Activated CD4-positive, alpha-beta T cell treated with anti-CD3 and anti-CD28 coated beads, Interleukin-2, amount 50 U/mL, for 4 hours (primary cell): ENCODE data around the gene CPOX.
A peak's percentile ranks its signal among the peaks of the same experiment; 100 is the strongest.
"Not testable (repeated sequence)": the region's sequence is repeated elsewhere in the genome, so short reads cannot be mapped to it uniquely, and the experiment has no call there.

Source experiments
- DNase-seq, 2 experiments: peaks; one replicate each; pipeline ENCODE4 v3.0.0-alpha.2; 2020

The CPOX gene

DNA sequence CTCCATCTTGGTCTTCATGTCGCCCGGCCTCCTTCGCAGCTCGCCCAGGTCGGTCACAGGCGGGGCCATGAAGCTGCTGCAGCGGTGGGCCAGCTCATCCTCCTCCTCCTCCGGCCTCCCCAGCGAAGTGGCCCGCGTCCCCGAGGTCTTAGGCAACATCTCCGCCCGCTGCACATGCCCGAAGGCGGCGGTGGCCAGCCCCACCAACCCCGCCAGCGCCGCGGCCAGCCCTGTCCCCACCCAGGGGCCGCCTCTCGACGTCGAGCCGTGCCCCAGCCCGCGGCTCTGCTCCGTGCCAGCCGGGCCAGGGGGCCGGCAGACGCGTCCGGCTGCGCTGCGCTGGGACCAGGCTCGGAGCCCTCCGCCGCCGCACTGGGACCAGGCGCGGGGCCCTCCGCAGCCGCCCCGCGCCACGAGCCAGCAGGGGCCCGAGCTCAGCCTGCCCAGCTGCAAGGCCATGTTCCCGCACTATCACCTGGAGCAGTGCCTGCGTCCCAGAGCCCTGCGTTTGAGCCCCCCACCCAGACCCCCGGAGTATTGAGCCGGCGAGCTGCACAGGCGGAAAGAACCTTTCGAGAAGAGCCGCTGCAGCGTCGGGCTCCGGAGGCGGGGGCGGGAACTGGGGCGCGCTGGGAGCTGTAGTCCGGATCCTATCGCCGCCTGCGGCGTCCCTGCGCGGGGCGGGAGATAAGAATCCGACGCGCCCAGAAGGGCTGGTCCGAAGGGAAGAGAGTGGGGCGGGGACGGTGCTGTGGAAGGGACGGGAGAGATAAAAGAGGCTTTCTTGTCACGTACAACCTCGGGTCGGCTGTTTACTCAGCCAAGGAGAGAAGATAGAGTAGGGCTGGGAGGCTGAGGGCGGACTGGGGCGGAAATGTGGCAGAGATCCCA, at the start of gene CPOX:
CPOX (minus strand) TSS at position 566 of the 891 bp plus-strand sequence; CDS start at position 459, 107 bp downstream.
- peak; percentile 77 to 79 for DNase-seq

DNA sequence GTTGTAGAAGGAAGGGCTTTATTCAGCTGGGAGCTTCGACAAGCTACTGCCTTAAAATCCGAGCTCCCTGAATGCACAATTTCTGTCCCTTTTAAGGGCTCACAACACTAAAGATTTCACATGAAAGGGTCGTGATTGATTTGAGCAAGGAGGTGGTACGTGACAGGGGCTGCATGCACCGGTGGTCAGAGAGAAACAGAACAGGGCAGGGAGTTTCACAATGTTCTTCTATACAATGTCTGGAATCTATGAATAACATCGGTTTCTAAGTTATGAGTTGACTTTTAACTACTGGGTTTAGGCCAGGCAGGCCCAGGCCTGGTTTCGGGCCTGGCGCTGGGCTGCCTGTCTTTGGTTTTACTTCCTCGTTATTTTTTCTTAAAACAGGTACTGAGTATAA, 49.4 kb upstream of the CPOX start:
- not testable (repeated sequence) for DNase-seq

- not testable (repeated sequence) for DNase-seq
These were observed 48.3 kb upstream of the CPOX start for GRCh38 chr3:98641756-98642155.

- DNase-seq, result not testable (repeated sequence)
These were observed 45.1 kb upstream of the CPOX start for GRCh38 chr3:98638515-98638914.

GRCh38 chr3:98630416-98630815, 37.0 kb upstream of the CPOX start:
- DNase-seq, result no peak

DNA sequence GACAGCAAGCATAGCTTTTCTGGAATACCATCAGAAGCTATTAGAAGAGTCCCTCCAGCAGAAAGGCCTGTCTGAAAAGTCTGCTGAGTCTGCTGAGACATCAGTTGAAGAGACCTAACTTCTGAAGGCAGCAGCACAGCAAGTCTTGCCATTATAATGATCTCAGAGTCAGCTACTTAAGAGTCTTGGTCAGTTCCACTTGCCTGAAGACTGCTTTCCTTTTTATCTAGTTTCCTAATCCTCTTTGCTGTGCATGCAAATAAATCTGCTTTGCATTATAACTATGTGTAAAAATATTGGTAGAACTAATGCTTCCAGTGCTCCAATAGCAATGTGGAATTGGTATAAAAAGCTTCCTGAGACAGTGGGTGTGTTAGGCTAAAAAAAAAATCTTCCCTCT, 34.9 kb upstream of the CPOX start:
- no peak for DNase-seq

GRCh38 chr3:98626151-98626550, 32.7 kb upstream of the CPOX start:
- no peak for DNase-seq

DNA sequence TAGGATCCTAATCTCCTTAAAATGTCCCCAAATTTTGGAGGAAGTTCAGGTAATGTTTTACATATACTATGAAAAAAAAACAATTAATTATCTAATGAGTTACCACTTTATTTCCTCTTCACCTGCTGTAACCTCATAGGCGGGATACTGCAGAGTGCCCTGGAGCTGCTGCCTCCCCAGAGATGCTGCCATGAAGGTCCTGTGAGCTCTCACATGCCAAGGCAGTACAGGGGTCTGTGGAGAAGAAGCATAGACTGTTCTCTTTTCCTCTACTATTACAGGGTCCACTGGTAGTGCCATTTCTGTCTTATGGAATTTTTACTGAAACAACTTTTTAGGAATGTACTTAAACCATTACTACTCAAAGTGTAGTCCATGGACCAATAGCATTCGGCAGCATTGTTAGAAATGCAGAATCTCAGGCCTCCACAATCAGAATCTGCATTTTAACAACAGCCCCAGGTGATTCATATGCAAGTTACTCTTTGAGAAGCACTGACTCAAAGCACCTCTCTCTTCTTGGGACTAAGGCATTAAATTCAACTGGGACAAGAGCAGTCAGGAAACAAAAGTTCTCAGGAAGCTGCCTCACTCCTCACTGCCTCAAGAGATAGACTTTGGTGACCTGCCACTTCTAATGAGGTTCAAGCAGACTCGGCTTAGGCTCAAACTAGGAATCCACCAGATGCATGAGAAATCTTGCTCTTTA, 30.3 kb upstream of the CPOX start:
- DNase-seq, result no peak

GRCh38 chr3:98617841-98618240, 24.4 kb upstream of the CPOX start:
- no peak for DNase-seq

DNA sequence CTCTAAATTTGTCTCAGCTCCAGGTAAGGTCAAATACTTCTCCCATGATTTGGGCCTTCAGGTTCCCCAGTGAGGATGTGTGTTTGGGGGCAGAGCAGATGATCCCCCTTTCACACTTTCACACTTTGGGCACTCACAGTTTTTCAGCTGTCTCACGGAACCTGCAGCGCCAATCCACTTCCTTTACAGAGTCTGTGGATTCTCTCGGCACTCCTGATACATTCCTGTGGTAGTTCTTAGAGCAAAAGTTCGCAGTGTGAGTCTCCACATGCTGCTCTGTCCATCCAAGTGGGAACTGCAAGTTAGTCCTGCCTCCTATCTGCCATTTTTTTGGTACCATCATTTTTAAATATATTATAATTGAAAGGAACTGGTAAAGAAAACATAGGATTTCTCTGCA, 20.2 kb upstream of the CPOX start:
- no peak for DNase-seq

DNA sequence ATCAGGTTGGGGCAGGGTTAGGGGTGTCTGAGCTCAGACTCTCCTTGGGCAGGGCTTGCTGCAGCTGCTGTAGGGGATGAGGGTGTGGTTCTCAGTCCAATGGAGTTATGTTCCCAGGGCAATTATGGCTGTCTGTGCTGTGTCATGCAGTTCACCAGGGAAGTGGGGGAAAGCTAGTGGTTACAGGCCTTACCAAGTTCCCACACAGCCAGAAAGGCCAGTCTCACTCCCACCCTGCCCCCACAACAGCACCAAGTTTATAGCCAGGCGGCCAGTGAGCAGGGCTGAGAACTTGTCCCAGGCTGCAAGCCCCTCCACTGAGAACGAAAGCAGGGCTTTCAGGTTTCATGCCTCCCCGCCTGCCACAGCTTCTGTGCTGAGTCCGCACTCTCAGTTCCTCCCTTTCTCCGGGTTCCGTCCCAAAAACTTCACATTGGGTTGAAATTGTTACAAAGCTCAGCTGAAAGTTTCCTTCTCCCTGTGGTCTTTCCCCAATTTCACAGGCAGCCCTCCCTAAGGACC, 19.6 kb upstream of the CPOX start:
- no peak for DNase-seq

- DNase-seq, result no peak
These were observed 19.2 kb upstream of the CPOX start for GRCh38 chr3:98612587-98612986.

DNA sequence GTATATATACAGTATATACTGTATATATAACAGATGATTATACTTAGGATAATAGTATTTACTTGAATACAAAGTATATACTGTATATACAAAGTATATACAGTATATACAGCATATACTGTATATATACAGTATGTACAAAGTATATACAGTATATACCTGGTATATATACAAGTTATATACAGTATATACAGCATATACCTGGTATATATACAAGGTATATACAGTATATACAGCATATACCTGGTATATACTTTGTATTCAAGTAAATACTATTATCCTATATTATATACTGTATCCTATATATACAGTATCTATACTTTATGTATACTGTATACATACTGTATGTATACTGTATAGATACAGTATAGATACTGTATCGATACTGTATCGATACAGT, 14.6 kb upstream of the CPOX start:
- no peak for DNase-seq

GRCh38 chr3:98603580-98603979, 10.2 kb upstream of the CPOX start:
- DNase-seq, result no peak

- no peak for DNase-seq
These were observed 8.8 kb upstream of the CPOX start for GRCh38 chr3:98602078-98602678.

DNA sequence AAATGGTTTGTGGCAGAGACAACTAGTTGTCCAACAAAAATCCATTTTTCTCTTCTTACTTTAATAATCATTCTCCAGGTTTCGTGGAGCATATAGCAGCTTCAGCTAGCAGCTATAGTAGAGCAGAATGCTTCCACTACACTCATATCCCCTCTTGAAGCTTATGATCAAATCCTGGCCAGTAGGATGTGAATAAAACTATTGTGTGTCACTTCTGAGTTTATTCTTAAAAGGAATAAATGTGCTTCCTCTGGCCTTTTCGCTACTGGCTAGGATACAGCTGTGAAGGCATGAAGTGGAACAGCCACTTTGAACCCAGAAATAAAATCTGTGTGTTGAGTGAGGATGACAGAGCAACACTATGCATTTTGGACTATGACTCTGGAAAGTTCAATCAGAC, 7.8 kb upstream of the CPOX start:
- DNase-seq, result no peak

- no peak for DNase-seq
These were observed 7.1 kb upstream of the CPOX start for GRCh38 chr3:98600412-98601095.

DNA sequence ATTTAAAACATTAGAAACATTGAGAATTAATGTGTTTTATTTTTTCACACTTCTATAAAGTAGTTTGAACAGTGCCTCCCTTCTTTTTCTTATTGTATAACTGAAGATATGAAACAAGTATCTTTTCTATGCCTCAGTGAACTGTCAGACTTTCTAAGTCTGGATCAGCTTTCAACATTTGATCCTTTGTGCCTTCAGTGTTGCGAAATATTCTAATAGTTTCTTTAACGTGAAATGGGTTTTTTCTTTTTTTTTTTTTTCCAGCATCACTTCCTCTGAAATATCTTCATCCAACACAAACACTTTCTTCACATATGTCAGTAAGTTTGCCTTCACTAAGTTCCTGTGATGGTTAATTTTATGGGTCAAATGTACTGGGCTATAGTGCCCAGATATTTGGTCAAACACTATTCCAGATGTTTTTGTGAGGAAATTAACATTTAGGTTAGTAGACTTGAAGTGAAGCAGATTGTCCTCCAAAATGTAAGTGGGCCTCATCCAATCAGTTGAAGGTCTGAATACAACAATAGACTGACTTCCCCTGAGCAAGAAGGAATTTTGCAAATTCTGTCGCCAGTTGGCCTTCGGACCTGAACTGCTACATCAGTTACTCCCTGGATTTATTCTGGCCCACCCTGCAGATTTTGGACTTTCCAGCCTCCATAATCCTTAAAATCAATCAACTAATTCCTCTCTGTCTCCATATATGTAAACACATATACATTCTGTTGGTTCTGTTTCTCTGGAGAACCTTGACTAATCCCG, 6.4 kb upstream of the CPOX start:
- no peak for DNase-seq

DNA sequence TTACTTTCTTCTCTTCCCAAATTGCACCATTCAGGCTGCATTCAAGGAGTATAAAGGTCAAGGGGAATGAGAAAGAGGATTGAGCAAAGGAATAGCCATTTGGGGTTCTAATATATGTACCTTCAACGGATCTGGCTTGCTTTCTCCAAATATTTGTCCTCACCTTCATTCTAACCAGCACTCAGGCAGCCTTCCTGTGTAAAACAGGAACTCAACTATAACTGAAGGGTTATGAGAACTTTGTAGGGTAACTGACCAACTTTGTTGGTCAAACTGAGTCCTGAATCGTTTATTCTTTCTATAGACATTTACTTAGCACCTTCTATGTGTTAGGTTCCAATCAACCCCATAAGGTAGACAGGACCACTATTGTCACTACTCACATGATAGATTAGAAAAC, 5.1 kb upstream of the CPOX start:
- DNase-seq, result no peak

DNA sequence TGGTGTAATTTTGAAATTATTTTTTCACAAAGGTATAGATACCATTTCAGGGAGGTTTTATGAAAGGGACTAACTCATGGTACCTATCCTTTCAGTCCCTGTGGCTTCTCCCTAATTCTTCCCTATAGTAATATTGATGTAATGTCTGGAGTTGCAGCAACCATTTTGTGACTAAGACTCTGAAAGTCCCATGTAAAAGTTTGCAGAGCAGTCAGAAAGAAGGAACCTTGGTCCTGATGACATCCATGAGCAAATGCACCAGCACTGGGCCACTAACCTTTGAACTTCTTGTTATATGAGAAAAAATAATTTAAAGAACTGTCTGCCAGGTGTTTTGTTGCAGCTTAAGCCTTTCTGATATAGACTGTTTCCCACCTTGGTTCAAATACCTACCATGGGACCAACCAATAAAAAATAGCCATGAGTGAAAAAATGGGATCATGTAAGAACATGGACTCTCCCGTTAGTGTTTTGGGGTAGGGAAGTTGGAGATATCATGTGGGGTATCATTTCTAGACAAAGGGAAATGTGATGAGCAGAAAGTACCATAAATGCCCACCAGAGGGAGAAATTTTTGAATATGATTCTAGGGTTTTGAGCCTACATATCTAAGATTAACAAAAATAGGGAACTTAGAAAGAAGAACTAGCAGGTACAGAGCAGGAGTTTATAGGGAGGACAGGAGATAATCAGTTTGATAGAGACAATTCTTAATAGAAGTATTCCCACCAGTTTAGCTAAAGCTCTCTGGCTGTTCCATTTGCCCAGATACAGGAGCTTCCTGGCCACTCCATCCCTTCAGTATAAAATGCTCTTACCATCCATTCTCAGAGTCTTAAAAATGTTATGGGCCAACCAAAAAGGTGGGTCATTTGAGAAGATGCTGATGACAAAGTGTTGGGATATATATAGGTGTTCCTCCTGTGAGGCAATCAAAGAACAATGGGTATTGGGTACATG, 3.4 kb upstream of the CPOX start:
- DNase-seq, result no peak

DNA sequence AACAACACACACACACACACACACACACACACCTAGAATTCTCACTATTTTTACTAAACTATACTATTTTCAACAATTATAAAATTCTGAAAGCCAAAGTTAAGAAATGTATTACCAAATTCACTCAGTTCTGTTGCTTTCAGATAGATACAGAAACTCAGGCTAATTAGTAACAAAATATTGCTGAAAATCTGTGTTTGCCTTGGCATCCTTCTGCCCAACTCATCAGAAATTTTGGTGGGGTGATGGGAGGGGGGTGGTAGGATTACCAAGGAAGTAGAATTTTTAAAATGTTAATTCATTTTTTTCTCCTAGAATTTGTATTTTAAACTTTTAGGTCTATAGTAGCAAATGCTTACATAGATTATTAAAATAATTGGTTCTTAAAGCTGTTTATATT, 2.7 kb upstream of the CPOX start:
- no peak for DNase-seq
